Kidney capillary endothelial cell (primary cell): ENCODE data around the gene NODAL.

Experiments used
- DNase-seq: peaks from one replicate; pipeline ENCODE4 v3.0.0-alpha.2; 2018; ENCODE audit warnings: low spot score

NODAL gene

GRCh38 chr10:70432561-70433263 lies 8.8 kb downstream of the NODAL start:
- no peak for DNase-seq

GRCh38 chr10:70432101-70432500 lies 9.4 kb downstream of the NODAL start:
- DNase-seq: no peak

- no peak for DNase-seq
These were observed 10.7 kb downstream of the NODAL start for GRCh38 chr10:70430493-70431445.

DNA sequence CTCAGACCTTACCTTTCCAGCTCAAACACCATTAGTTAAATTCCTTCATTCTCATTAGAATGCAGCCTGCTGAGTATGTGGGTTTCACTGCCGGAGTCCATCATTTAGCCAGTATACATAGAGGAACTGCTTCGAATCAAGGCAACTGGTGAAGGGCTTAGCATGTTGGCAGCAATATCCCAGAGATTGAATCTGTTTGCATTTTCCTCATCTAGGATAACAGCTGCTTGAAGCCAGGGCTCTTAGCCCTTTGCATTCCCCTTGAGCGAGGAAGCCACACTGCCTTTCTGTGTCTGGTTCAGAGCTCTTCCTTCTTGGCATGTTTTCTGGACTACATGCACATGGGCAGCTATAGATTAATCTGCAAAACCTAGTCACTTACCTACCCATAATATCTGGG lies 14.7 kb downstream of the NODAL start:
- DNase-seq: no peak

DNA sequence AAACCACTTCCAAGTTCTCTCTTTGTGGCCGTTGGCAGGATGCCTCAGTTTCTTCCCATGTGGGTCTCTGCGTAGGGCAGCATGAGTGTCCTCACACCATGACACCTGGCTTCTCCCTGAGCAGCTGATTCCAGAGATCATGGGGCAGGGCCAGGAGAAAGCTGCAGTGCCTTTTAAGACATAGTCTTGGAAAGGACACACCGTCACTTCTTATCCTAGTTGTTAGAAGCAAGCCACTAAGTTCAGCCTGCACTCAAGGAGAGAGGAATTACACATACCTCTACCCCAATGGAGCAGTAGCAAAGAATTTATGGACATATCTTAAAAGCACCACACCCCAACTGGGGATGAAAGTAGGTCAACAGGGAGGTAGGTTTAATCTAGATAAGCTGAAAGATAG lies 16.4 kb downstream of the NODAL start:
- no peak for DNase-seq

- no peak for DNase-seq
These were observed 17.2 kb downstream of the NODAL start for GRCh38 chr10:70424320-70424719.

DNA sequence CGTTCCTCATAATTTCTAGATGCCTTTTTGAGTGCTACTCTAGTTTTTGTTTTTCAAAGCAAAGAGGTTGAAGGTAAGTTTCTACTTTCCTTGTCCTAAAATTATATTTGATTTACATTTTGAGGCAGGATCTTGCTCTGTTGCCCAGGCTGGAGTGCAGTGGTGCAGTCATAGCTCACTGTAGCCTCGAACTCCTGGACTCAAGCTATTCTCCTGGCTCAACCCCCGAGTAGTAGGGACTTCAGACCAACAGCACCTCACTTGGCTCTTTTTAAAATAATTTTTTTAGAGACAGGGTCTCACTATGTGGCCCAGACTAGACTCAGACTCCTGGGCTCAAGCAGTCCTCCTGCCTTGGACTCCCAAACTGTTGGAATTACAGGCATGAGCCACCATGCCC lies 22.8 kb downstream of the NODAL start:
- no peak for DNase-seq

GRCh38 chr10:70418229-70418628 lies 23.3 kb downstream of the NODAL start:
- peak; percentile 11 for DNase-seq

- no peak for DNase-seq
These were observed 23.9 kb downstream of the NODAL start for GRCh38 chr10:70417568-70417967.

DNA sequence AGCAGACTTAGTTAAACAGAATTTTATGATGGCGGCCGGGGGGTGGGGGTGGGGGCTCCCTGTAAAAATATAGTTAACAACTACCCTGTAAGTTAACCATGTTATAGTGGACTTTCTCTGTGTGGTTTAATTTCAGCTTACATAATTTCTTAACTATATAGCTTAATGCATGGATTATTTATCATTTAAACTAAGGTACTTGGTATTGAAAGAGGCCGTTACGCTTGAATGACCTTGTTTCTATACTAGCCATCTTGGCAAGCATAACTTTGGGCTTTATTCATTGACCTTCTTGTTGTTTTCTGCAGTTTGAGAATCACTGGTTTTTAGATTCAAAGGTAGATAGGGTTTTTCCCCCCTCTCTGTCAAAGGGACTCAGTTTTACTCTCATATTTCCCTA lies 29.1 kb downstream of the NODAL start:
- no peak for DNase-seq

DNA sequence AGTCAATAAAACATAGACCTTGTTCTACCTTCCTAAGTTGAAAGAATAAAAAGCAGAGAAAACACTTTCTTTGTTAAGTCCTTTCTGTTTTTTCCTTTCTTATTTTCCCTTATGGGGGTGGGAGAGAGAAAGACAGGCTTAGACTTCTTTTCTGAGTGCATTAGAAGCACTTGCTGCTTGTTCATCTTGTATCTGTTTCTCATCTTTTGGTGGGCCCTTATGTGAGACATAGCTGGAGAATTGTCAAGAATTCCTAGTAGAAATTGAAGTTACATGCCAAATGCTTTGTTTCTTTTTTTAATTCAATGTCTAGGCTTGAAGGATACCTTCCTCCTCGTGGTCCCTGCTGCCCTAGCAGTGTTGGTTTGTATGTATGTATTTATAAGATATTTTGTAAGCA lies 30.9 kb downstream of the NODAL start:
- DNase-seq: no peak

GRCh38 chr10:70409772-70410171 lies 31.7 kb downstream of the NODAL start:
- no peak for DNase-seq

- DNase-seq: peak; percentile 25
These were observed 36.2 kb downstream of the NODAL start for GRCh38 chr10:70405037-70405824.

DNA sequence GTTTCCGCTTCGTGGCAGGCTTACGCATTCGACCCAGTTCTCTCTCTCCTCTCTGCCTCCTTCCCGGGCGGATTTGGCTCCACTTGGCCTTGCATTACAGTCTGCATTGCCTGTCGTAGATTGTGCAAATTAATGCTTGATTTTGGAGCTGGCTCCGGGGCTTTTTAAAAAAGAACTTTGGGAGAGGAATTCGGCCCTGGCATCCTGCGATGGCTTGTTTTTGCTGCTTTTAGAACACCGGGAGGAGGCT lies 36.8 kb downstream of the NODAL start:
- peak; percentile 33 for DNase-seq

DNA sequence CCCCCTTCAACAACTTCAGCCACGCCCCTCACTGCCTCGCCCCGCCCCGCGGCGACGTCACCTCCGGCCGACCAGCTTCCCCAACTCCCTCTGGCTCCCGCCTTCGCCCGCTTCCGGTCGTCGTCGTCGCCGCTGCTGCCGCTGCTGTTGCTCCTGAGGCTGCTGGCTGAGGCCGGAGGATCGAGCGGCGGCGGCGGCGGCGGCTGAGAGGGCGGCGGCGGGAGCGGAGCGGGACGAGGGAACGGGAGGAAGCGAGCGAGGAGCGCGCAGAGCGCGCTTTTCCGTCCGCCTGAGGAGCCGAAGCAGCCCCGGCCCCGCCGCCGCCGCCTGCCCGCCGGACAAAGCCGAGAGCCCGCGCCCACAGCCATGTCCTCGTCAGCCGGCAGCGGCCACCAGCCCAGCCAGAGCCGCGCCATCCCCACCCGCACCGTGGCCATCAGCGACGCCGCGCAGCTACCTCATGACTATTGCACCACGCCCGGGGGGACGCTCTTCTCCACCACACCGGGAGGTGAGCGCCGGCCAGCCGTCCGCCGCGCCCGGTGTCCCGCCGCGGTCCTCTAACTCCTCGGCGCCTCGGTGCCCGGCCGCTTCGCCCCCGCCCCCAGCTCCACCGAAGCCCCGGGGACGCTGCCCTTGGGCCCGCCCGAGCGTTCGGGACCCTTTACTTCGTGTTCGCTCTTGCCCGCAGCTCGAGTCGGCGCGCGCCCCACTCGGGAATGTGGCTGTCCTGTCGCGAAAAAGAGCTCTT lies 37.3 kb downstream of the NODAL start, which contains the start of gene EIF4EBP2:
TSS of gene EIF4EBP2 (plus strand) at position 110 of the 751 bp plus-strand sequence. CDS start at position 367, 257 bp downstream.
- DNase-seq: peak; percentile 92

- DNase-seq: no peak
These were observed 37.9 kb downstream of the NODAL start for GRCh38 chr10:70403483-70404035.

DNA sequence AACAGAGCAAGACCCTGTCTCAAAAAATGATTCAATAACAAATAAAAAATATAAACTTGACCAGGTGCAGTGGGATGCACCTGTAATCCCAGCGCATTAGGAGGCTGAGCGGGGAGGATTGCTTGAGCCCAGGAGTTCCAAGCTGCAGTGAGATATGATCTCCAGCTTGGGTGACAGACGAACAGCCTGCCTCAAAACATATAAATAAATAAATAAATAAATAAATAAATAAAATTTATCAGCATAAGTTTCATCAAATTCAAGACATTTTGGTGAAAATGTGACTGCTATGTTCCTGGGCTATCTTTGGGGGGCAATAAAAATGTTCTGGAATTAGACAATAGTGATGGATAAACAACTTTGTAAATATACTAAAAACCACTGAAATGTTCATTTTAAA lies 42.3 kb downstream of the NODAL start:
- no peak for DNase-seq

GRCh38 chr10:70396140-70396539 lies 45.3 kb downstream of the NODAL start:
- DNase-seq: no peak

DNA sequence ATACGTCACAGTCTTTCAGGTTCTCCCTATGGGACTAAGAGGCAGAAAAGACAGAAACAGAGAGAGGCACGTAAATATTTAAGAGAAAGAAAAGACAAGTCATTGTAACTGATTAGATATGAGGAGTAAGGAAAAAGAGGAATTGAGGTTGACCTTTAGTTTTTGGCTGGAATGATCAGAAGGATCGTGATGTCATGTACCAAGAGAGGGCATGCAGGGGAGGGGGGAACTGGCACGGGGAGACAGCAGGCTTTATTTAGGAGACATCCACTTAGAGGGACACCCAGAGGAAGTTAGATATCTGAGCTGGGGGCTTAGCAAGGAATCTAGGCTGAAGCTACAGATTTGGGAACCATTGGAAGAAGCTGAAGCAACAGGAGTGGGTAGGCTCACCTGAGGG lies 49.8 kb downstream of the NODAL start:
- DNase-seq: no peak
